SK-N-MC (cell line): ENCODE data around the gene BAHCC1.

ENCODE experiments used
- EZH2 ChIP-seq: fragments of 200-600 bp; sonication (generic); IDR thresholded peaks from one replicate; pipeline ENCODE4 v1.6.1; 2017; ENCODE audit warnings: antibody characterized with exemption
- POLR2AphosphoS5 ChIP-seq: IDR thresholded peaks from 2 replicates; pipeline ENCODE4 v1.6.1; 2012; ENCODE audit warnings: mild to moderate bottlenecking, low read depth, low read length, borderline replicate concordance

- no peak for TF ChIP-seq EZH2
- no peak; the same call in 1 of the 2 replicates for TF ChIP-seq POLR2AphosphoS5
These were observed 5.9 kb downstream of the BAHCC1 start for GRCh38 chr17:81400996-81401722.
